Measurements from ENCODE around the gene TFF2.

The TFF2 gene

DNA sequence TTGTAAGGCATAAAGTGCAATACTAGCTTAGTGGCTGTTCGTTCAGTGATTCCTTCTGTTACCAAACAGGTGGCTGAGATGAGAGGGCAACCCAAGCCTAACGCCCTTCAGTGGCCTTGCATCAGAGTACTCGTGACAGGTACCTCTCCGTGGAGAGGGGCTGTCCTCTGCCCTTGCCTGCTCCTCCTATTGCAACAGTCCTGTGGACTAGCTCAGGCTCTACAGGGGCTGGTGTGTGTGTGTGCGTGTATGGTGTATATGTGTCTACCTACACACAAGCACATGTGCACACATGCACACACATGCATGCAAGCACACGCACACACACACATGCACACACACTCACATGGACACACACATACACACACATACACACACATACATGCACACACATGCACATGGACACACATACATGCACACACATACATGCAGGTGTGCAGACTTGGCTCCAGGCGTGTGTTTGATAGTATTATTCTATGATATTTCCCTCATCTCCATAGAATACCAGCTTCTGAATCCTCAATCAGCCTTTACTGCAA, 50.7 kb downstream of the TFF2 start:
- H4K20me1 ChIP-seq (ENCODE audit: insufficient read depth): no peaks in the 10 kb centered on the region
- H3K4me3 ChIP-seq (IDR thresholded peaks at IDR 0.05; ENCODE audit: insufficient read depth, low read depth, low read length): no peak overlapping the region
- no peak overlapping the region for H3K4me2 ChIP-seq
- H3K9ac ChIP-seq: no peak overlapping the region
- H3K27me3 ChIP-seq (ENCODE audit: insufficient read depth, low read depth): peaks cover 3% of the 10 kb centered on the region; the same call in 1 of the 2 replicates
- TF ChIP-seq, protein P1, sequence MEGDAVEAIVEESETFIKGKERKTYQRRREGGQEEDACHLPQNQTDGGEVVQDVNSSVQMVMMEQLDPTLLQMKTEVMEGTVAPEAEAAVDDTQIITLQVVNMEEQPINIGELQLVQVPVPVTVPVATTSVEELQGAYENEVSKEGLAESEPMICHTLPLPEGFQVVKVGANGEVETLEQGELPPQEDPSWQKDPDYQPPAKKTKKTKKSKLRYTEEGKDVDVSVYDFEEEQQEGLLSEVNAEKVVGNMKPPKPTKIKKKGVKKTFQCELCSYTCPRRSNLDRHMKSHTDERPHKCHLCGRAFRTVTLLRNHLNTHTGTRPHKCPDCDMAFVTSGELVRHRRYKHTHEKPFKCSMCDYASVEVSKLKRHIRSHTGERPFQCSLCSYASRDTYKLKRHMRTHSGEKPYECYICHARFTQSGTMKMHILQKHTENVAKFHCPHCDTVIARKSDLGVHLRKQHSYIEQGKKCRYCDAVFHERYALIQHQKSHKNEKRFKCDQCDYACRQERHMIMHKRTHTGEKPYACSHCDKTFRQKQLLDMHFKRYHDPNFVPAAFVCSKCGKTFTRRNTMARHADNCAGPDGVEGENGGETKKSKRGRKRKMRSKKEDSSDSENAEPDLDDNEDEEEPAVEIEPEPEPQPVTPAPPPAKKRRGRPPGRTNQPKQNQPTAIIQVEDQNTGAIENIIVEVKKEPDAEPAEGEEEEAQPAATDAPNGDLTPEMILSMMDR (conservative IDR thresholded peaks at IDR 0.05; ENCODE audit: low read depth, low read length): no peak
- no peak overlapping the region for H3K27ac ChIP-seq
- no peaks in the 10 kb centered on the region for H3K79me2 ChIP-seq (ENCODE audit: insufficient read depth, low read depth)
- H3K36me3 ChIP-seq (ENCODE audit: insufficient read depth): no peaks in the 10 kb centered on the region
- H3K4me1 ChIP-seq (ENCODE audit: low read depth, poor library complexity, severe bottlenecking): no peaks in the 10 kb centered on the region
- no peak overlapping the region for H2AFZ ChIP-seq (ENCODE audit: low read depth)

DNA sequence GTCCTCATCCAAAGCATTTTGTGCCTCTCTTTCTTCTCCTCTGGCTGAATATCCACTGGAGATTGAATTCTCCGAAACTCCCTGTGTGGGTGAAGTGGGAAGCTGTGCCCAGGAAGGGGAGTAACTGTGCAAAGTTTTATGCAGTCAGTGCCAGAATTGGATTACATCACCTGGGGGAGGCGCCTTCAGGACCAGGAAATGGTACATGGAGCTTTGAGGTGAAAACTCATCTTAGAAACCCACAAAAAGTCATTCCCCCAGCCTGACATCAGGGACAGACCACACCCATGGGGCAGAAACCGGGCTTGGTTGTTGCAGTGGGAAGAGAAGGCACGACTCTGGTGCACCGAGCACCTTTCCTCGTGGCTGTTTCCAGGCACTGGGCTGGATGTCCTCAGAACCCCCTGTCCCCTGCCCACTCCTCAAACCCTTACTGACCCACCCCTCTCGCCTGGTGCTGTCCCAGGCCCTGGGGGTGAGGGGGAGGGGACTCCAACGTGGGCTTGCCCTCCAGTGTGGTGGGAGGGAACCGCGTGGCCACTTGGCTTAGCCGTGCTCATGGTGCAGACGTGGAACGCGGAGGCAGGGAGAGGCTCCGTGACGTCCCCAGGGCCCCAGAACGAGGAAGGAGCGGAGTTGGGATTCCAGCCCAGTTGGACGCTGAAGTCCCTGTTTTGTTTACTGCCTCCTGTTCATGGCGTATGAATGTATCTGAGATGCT, 51.3 kb downstream of the TFF2 start:
- Histone ChIP-seq H3K4me2 (no peak overlapping the region), H3K79me2 (ENCODE audit: insufficient read depth, low read depth) (no peaks in the 10 kb centered on the region)
- TF ChIP-seq, protein P1 (conservative IDR thresholded peaks at IDR 0.05; ENCODE audit: low read depth, low read length): no peak

DNA sequence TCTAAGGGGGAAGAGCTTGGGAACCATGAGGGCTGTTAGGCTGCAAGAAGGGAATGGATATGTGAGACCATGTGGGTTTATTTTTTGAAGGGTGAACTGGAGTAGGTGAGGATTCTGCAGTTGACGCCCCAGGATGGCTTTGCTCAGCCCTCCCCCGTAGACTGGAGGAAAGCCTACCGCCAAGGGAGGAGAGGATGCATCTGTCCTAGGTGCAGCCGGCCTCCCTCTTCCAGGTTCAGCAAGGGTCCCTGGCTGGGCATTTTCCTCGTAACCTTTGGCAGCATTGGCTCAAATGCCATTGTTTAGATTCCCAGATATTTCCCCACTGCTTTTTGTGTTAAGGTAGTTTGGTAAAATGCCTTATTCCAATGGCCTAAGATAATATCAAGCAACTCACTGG, 52.1 kb downstream of the TFF2 start:
- no peak overlapping the region for H3K4me3 ChIP-seq (IDR thresholded peaks at IDR 0.05; ENCODE audit: insufficient read depth, low read depth, low read length)
- no peak overlapping the region for H3K9ac ChIP-seq
- H2AFZ ChIP-seq (ENCODE audit: low read depth): no peak overlapping the region
- H3K4me1 ChIP-seq (ENCODE audit: low read depth, poor library complexity, severe bottlenecking): no peaks in the 10 kb centered on the region
- H3K4me2 ChIP-seq: no peak overlapping the region
- no peaks in the 10 kb centered on the region for H3K36me3 ChIP-seq (ENCODE audit: insufficient read depth)
- no peak overlapping the region for H3K27ac ChIP-seq
- TF ChIP-seq, protein P1 (conservative IDR thresholded peaks at IDR 0.05; ENCODE audit: low read depth, low read length): no peak
- no peaks in the 10 kb centered on the region for H3K79me2 ChIP-seq (ENCODE audit: insufficient read depth, low read depth)
- no peaks in the 10 kb centered on the region for H4K20me1 ChIP-seq (ENCODE audit: insufficient read depth)
- peaks cover 3% of the 10 kb centered on the region; the same call in 1 of the 2 replicates for H3K27me3 ChIP-seq (ENCODE audit: insufficient read depth, low read depth)

More for the DNA sequence above, 51.3 kb downstream of the TFF2 start:
- Histone ChIP-seq H3K27ac (no peak overlapping the region), H3K27me3 (ENCODE audit: insufficient read depth, low read depth) (peaks cover 3% of the 10 kb centered on the region; the same call in 1 of the 2 replicates), H3K36me3 (ENCODE audit: insufficient read depth) (no peaks in the 10 kb centered on the region), H4K20me1 (ENCODE audit: insufficient read depth) (no peaks in the 10 kb centered on the region), H3K4me3 (IDR thresholded peaks at IDR 0.05; ENCODE audit: insufficient read depth, low read depth, low read length) (no peak overlapping the region), H3K4me1 (ENCODE audit: low read depth, poor library complexity, severe bottlenecking) (no peaks in the 10 kb centered on the region), H2AFZ (ENCODE audit: low read depth) (no peak overlapping the region), H3K9ac (no peak overlapping the region)

DNA sequence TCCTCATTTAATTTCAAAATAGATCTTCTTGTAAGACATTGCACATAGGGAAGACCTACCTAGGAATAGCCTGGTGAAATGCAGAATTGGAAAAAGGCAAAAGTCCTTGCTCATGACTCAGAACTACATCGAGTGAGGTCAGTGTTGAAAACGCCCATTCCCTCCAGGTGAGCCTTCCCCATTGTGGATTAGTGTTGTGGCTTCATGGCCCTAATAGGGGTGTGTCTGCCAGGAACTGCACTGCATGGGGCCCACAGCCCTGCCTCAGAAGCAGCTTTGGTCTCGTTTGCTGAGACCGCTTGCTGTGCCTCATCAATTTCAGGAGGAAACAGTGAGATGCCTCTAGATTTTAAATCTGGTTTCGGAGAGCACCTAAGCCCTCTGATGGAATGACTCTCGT, 52.6 kb downstream of the TFF2 start:
- Histone ChIP-seq H2AFZ (ENCODE audit: low read depth) (no peak overlapping the region), H3K36me3 (ENCODE audit: insufficient read depth) (no peaks in the 10 kb centered on the region), H3K79me2 (ENCODE audit: insufficient read depth, low read depth) (no peaks in the 10 kb centered on the region), H3K9ac (no peak overlapping the region), H3K4me2 (no peak overlapping the region), H3K27ac (no peak overlapping the region), H4K20me1 (ENCODE audit: insufficient read depth) (no peaks in the 10 kb centered on the region), H3K4me3 (IDR thresholded peaks at IDR 0.05; ENCODE audit: insufficient read depth, low read depth, low read length) (no peak overlapping the region), H3K4me1 (ENCODE audit: low read depth, poor library complexity, severe bottlenecking) (no peaks in the 10 kb centered on the region), H3K27me3 (ENCODE audit: insufficient read depth, low read depth) (peaks cover 3% of the 10 kb centered on the region; the same call in 1 of the 2 replicates)
- TF ChIP-seq, protein P1 (conservative IDR thresholded peaks at IDR 0.05; ENCODE audit: low read depth, low read length): no peak
